ENCODE data around the gene KDM1B.

DNA sequence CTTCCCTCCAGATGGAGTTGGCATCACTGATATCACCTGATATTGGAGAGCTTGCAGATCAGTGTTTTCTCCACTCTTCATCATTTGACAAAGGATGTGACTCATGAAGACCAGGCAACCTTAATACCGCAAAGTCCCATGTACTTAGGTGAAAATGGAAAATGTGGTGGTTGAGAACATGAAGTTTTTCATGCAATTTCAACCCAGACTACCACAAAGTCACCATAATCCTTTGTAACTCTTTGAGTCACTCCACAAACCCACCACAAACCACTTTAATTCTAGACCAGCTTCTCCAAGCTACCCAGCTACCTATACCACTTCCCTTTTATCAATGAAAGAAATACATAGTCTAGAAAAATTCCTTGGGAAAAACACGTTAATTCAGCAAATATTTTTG lies 39.9 kb upstream of the KDM1B start:
- TF ChIP-seq, protein P1, sequence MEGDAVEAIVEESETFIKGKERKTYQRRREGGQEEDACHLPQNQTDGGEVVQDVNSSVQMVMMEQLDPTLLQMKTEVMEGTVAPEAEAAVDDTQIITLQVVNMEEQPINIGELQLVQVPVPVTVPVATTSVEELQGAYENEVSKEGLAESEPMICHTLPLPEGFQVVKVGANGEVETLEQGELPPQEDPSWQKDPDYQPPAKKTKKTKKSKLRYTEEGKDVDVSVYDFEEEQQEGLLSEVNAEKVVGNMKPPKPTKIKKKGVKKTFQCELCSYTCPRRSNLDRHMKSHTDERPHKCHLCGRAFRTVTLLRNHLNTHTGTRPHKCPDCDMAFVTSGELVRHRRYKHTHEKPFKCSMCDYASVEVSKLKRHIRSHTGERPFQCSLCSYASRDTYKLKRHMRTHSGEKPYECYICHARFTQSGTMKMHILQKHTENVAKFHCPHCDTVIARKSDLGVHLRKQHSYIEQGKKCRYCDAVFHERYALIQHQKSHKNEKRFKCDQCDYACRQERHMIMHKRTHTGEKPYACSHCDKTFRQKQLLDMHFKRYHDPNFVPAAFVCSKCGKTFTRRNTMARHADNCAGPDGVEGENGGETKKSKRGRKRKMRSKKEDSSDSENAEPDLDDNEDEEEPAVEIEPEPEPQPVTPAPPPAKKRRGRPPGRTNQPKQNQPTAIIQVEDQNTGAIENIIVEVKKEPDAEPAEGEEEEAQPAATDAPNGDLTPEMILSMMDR (IDR thresholded peaks at IDR 0.05 in 4 of 5, conservative IDR thresholded peaks at IDR 0.05 in 1 of 5): no peak
- TF ChIP-seq POLR2A (IDR thresholded peaks at IDR 0.05): no peak
